A673 (cell line): Measurements from ENCODE around the gene LUC7L2.

ENCODE experiments used
- CTCF ChIP-seq: fragments of 300-800, 200-600 bp; sonication (generic); conservative IDR thresholded peaks from 2 replicates; pipeline ENCODE4 v1.5.1; 2017; ENCODE audit warnings: low read depth, mild to moderate bottlenecking, antibody characterized with exemption, low read length, moderate library complexity, mixed read lengths
- EZH2 ChIP-seq: fragments of 200-600 bp; sonication (generic); IDR thresholded peaks from 2 replicates; pipeline ENCODE4 v1.6.1; 2017; ENCODE audit warnings: borderline replicate concordance, low read depth, mild to moderate bottlenecking, mixed read lengths, antibody characterized with exemption, low read length; ENCODE audit not compliant: poor library complexity, severe bottlenecking

- TF ChIP-seq CTCF (no peak), EZH2 (no peak)
Observed at GRCh38 chr7:139423091-139423490, 63.4 kb downstream of the LUC7L2 start.
